ENCODE measurements around the gene ADAT1. TPM values are rescaled to one million over a fixed set of nuclear protein-coding genes. Genes with fewer than 3 reads are reported as not detected.

The ADAT1 gene
- polyA plus RNA-seq, 1 of the 3 experiments (the other 2 are of a cell fraction) = 51.1 TPM

- H4K20me1 ChIP-seq (ENCODE audit: insufficient read depth) = no peaks in the 10 kb centered on the region
- no peaks in the 10 kb centered on the region for H3K9me3 ChIP-seq
- H3F3A ChIP-seq (replicated peaks; ENCODE audit: insufficient read depth) = peaks cover 2% of the 10 kb centered on the region
- H3K27me3 ChIP-seq (ENCODE audit: insufficient read depth) = no peaks in the 10 kb centered on the region
- POLR2A ChIA-PET = no interaction called here
- WGBS (ENCODE audit: low lambda C conversion rate) = 76% methylated on average over 4 of the region's 4 CpGs
- H3K4me1 ChIP-seq (ENCODE audit: control insufficient read depth in 1 of 2, insufficient read depth in 2 of 2, low read depth in 1 of 2, low read length in 1 of 2) = no peaks in the 10 kb centered on the region
- H3K4me2 ChIP-seq = no peak overlapping the region
- DNase-seq = no peak
- H3K9ac ChIP-seq = no peak overlapping the region
- no peak overlapping the region for H2AFZ ChIP-seq (ENCODE audit: low read depth)
- no peaks in the 10 kb centered on the region for H3K9me2 ChIP-seq
- no peak overlapping the region for H3K27ac ChIP-seq (ENCODE audit: low read depth in 2 of 2, low read length in 1 of 2)
- CTCF ChIA-PET = interaction anchor here (1.1 to 2.3 kb wide), 2 partner anchors 9 to 19 kb away, joined by 3 to 6 read pairs; no protein-coding TSS in a partner anchor
- peaks cover 56 to 74% of the 10 kb centered on the region in 2 experiments for H3K36me3 ChIP-seq (replicated peaks in 1 of 2; ENCODE audit: control insufficient read depth in 1 of 2, insufficient read depth in 2 of 2, low read length in 1 of 2)
- no peaks in the 10 kb centered on the region for H3K79me2 ChIP-seq (ENCODE audit: insufficient read depth)
- no peak for TF ChIP-seq RFX5 (IDR thresholded peaks at IDR 0.05; ENCODE audit: low read length)
- no peak for TF ChIP-seq RAD21 (IDR thresholded peaks at IDR 0.05; ENCODE audit: low read length)
- TF ChIP-seq CHD2 (IDR thresholded peaks at IDR 0.05; ENCODE audit: low read length, partially characterized antibody) = no peak
- TF ChIP-seq POLR2AphosphoS5 (IDR thresholded peaks at IDR 0.05; ENCODE audit: low read depth, low read length) = no peak
- no peak for TF ChIP-seq ELF1 (IDR thresholded peaks at IDR 0.05)
- TF ChIP-seq RXRA (IDR thresholded peaks at IDR 0.05; ENCODE audit: borderline replicate concordance, low read depth) = no peak
- no peak for TF ChIP-seq USF2 (IDR thresholded peaks at IDR 0.05; ENCODE audit: borderline replicate concordance, low read depth, low read length)
- no peak for TF ChIP-seq MEF2A (IDR thresholded peaks at IDR 0.05; ENCODE audit: borderline replicate concordance, low read depth)
- TF ChIP-seq MXI1 (IDR thresholded peaks at IDR 0.05; ENCODE audit: low read depth, low read length) = no peak
- TF ChIP-seq, protein P1, sequence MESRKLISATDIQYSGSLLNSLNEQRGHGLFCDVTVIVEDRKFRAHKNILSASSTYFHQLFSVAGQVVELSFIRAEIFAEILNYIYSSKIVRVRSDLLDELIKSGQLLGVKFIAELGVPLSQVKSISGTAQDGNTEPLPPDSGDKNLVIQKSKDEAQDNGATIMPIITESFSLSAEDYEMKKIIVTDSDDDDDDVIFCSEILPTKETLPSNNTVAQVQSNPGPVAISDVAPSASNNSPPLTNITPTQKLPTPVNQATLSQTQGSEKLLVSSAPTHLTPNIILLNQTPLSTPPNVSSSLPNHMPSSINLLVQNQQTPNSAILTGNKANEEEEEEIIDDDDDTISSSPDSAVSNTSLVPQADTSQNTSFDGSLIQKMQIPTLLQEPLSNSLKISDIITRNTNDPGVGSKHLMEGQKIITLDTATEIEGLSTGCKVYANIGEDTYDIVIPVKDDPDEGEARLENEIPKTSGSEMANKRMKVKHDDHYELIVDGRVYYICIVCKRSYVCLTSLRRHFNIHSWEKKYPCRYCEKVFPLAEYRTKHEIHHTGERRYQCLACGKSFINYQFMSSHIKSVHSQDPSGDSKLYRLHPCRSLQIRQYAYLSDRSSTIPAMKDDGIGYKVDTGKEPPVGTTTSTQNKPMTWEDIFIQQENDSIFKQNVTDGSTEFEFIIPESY (IDR thresholded peaks at IDR 0.05; ENCODE audit: borderline replicate concordance, low read depth) = no peak
- TF ChIP-seq CTCF (IDR thresholded peaks at IDR 0.05) = no peak
- TF ChIP-seq TEAD4 (IDR thresholded peaks at IDR 0.05; ENCODE audit: borderline replicate concordance, insufficient read depth) = no peak
- no peak overlapping the region for H3K4me3 ChIP-seq (ENCODE audit: low read depth in 2 of 2, low read length in 1 of 2)
These were observed 19.8 kb downstream of the ADAT1 start for GRCh38 chr16:75603241-75603640.
